ENCODE data around the gene RGS2.

Gene RGS2, protein sequence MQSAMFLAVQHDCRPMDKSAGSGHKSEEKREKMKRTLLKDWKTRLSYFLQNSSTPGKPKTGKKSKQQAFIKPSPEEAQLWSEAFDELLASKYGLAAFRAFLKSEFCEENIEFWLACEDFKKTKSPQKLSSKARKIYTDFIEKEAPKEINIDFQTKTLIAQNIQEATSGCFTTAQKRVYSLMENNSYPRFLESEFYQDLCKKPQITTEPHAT

DNA sequence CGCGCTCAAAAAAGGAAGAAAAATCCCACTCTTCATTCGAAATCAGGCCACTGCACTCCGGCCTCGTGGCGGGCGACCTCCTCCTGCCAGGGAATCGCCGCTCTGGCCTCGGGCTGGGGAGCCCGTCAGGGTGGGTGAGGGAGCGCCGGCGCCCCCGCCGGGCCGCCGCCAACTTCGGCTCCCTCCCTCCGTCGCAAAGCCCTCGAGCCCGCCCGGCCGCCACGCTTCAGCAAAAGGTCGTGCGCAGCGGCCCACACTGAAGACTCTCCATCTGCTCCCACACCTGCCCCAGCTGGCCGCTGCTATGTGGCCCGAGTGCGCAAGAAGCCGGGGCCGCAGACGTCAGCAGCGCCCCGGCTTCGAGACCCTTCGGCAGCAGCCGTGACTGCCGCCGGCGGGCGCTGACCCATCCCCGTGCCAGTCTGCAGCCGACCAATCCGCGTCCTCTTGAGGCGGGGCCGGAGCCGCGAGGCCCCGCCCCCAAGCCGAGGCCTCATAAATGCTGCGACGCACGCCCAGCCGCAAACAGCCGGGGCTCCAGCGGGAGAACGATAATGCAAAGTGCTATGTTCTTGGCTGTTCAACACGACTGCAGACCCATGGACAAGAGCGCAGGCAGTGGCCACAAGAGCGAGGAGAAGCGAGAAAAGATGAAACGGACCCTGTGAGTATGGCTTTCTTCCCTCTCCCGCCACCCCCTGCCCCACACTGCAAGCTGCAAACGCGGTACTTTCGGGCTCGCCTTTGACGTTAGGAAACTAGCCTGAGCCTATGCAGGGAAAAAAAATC is at the start of gene RGS2:
RGS2 (plus strand) TSS at position 522 of the 789 bp plus-strand sequence; CDS start at position 555, 33 bp downstream.
- peak; percentile 92 for DNase-seq (ENCODE audit: low spot score)
- TF ChIP-seq, protein P1, sequence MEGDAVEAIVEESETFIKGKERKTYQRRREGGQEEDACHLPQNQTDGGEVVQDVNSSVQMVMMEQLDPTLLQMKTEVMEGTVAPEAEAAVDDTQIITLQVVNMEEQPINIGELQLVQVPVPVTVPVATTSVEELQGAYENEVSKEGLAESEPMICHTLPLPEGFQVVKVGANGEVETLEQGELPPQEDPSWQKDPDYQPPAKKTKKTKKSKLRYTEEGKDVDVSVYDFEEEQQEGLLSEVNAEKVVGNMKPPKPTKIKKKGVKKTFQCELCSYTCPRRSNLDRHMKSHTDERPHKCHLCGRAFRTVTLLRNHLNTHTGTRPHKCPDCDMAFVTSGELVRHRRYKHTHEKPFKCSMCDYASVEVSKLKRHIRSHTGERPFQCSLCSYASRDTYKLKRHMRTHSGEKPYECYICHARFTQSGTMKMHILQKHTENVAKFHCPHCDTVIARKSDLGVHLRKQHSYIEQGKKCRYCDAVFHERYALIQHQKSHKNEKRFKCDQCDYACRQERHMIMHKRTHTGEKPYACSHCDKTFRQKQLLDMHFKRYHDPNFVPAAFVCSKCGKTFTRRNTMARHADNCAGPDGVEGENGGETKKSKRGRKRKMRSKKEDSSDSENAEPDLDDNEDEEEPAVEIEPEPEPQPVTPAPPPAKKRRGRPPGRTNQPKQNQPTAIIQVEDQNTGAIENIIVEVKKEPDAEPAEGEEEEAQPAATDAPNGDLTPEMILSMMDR (IDR thresholded peaks at IDR 0.05; ENCODE audit: extremely low read depth, insufficient read depth, missing control alignments): no peak
- in situ Hi-C loops (cut with MboI; ENCODE audit: low pct_unique_long_range_greater_than_20kb, low sequenced_read_pairs, unreplicated experiment): no loop called here

DNA sequence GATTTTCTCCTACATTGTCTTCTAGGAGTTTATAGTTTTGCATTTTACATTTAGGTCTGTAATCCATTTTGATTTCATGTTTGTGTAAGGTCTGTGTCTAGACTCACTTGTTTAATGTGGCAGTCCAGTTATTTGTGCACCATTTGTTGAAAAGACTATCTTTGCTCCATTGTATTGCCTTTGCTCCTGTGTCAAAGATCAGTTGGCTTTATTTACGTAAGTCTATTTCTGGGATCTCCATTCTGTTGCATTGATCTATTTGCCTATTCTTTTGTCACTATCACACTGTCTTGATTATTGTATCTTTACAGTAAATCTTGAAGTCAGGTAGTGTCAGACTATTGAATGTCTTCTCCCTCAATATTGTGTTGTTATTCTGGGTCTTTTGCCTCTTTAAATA is 49.7 kb upstream of the RGS2 start:
- in situ Hi-C loops (cut with MboI; ENCODE audit: low pct_unique_long_range_greater_than_20kb, low sequenced_read_pairs, unreplicated experiment): no loop called here
- TF ChIP-seq, protein P1 (IDR thresholded peaks at IDR 0.05; ENCODE audit: extremely low read depth, insufficient read depth, missing control alignments): no peak

DNA sequence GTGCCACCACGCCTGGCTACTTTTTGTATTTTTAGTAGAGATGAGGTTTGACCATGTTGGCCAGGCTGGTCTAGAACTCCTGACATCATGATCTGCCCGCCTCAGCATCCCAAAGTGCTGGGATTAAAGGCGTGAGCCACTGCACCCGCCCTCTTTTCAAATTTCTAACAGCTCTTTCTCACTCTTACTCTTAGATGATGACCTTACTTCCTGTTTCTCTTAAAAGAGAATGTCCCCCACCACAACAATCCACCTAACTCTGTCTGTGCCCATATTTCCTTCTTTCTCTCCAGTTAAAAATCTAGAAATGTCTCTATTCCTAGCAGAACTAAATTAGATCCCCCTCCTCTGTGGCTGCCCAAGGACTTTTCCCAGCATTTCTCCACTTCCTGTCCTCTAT is 46.6 kb upstream of the RGS2 start:
- TF ChIP-seq, protein P1 (IDR thresholded peaks at IDR 0.05; ENCODE audit: extremely low read depth, insufficient read depth, missing control alignments): no peak
- in situ Hi-C loops (cut with MboI; ENCODE audit: low pct_unique_long_range_greater_than_20kb, low sequenced_read_pairs, unreplicated experiment): no loop called here
- DNase-seq (ENCODE audit: low spot score): no peak

More for the DNA sequence above, 49.7 kb upstream of the RGS2 start:
- no peak for DNase-seq (ENCODE audit: low spot score)

DNA sequence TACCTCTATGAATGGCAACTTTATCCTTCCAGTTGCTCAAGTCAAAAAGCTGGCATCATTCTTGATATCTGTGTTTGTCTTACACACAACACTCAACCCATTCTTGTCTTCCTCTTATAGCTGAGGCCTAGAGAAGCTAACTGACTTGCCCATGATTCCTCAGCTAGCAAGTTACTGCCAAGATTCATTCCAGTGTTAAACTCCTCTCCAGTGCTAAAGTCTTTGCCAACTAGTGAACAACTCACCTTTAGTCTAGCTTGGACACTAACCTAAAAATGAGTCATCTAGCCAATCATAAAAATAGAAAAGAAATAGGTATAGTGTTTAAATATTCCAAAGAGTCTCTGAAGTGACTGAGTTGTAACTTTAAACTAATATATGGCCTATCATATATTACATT is 45.6 kb upstream of the RGS2 start:
- TF ChIP-seq, protein P1 (IDR thresholded peaks at IDR 0.05; ENCODE audit: extremely low read depth, insufficient read depth, missing control alignments): no peak
- DNase-seq (ENCODE audit: low spot score): no peak
- in situ Hi-C loops (cut with MboI; ENCODE audit: low pct_unique_long_range_greater_than_20kb, low sequenced_read_pairs, unreplicated experiment): no loop called here

DNA sequence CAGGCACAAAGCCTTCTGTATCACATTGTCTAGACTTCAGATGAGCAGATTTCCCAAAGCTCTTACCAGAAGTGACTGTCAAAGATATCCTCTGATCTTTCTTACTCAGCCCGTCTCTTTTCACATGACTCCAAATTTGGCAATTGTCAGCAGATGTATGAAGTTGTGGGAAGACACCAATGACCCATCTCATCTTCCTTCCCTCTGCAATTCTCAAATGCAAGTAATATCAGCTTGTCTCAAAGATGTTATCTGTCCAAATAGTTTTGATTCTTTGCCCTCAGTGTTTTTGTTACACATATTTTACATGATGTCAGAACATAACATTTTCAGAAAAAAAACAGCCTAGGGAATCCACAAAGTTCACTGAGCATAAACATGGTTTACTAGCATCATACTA is 45.1 kb upstream of the RGS2 start:
- DNase-seq (ENCODE audit: low spot score): no peak
- TF ChIP-seq, protein P1 (IDR thresholded peaks at IDR 0.05; ENCODE audit: extremely low read depth, insufficient read depth, missing control alignments): no peak
- in situ Hi-C loops (cut with MboI; ENCODE audit: low pct_unique_long_range_greater_than_20kb, low sequenced_read_pairs, unreplicated experiment): no loop called here

DNA sequence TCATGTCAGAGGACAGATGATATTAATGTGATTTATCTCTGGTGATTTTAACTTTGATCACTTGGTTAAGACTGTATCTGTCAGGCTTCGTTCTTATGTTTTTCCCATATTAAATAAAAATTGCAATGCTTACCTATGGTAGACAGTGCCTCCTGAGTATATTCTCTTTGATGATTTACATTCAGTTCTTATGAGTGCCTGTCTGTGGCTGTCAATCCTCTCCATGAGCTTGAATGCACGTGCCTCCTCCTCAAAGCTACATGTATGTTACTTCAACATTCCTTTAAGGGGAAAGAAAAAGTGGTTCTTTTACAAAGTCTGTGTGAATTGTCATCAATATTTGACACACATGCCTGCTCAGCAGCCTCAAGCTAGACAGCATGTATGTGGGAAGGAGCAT is 44.2 kb upstream of the RGS2 start:
- in situ Hi-C loops (cut with MboI; ENCODE audit: low pct_unique_long_range_greater_than_20kb, low sequenced_read_pairs, unreplicated experiment): no loop called here

More for the DNA sequence above, 44.2 kb upstream of the RGS2 start:
- TF ChIP-seq, protein P1 (IDR thresholded peaks at IDR 0.05; ENCODE audit: extremely low read depth, insufficient read depth, missing control alignments): no peak
- no peak for DNase-seq (ENCODE audit: low spot score)
